T-helper 1 cell (primary cell): ENCODE results near the gene SLC30A7.
A peak's percentile ranks its signal among the peaks of the same experiment; 100 is the strongest.
"Not testable (repeated sequence)": the region's sequence is repeated elsewhere in the genome, so short reads cannot be mapped to it uniquely, and the experiment has no call there.

Source experiments
- DNase-seq, 5 donors: peaks; one replicate each; pipeline ENCODE4 v3.0.0-alpha.2; 2012 to 2020

The SLC30A7 gene

GRCh38 chr1:100941580-100942216, 45.8 kb downstream of the SLC30A7 start:
- DNase-seq = no peak

- DNase-seq = no peak
Observed at GRCh38 chr1:100942304-100943046, 46.6 kb downstream of the SLC30A7 start.

- DNase-seq = no peak
Observed at GRCh38 chr1:100943533-100943932, 47.6 kb downstream of the SLC30A7 start.

- DNase-seq = not testable (repeated sequence)
Observed at GRCh38 chr1:100946064-100946463, 50.2 kb downstream of the SLC30A7 start.

GRCh38 chr1:100947816-100948215, 51.9 kb downstream of the SLC30A7 start:
- DNase-seq = not testable (repeated sequence)

- peak in 1 of 5 donors; percentile 39 for DNase-seq
Observed at GRCh38 chr1:100948721-100949405, 53.0 kb downstream of the SLC30A7 start.

- peak; percentile 23 to 96 (median 59) for DNase-seq
Observed at GRCh38 chr1:100949515-100950158, 53.7 kb downstream of the SLC30A7 start.

GRCh38 chr1:100950337-100950736, 54.4 kb downstream of the SLC30A7 start:
- no peak for DNase-seq

GRCh38 chr1:100950781-100951180, 54.9 kb downstream of the SLC30A7 start:
- no peak for DNase-seq

GRCh38 chr1:100952104-100952745, 56.3 kb downstream of the SLC30A7 start:
- no peak for DNase-seq

- not testable (repeated sequence) for DNase-seq
Observed at GRCh38 chr1:100952970-100953369, 57.1 kb downstream of the SLC30A7 start.

GRCh38 chr1:100953960-100954730, 58.3 kb downstream of the SLC30A7 start:
- DNase-seq = no peak

- no peak for DNase-seq
Observed at GRCh38 chr1:100955322-100955721, 59.4 kb downstream of the SLC30A7 start.

GRCh38 chr1:100959502-100960060, 63.7 kb downstream of the SLC30A7 start:
- no peak for DNase-seq

GRCh38 chr1:100960098-100960497, 64.2 kb downstream of the SLC30A7 start:
- DNase-seq = no peak

GRCh38 chr1:100968621-100969020, 72.7 kb downstream of the SLC30A7 start:
- no peak for DNase-seq

GRCh38 chr1:100969327-100969726, 73.4 kb downstream of the SLC30A7 start:
- DNase-seq = no peak

- DNase-seq = no peak
Observed at GRCh38 chr1:100971021-100971420, 75.1 kb downstream of the SLC30A7 start.

GRCh38 chr1:100972185-100972584, 76.3 kb downstream of the SLC30A7 start:
- no peak for DNase-seq

GRCh38 chr1:100976936-100977335, 81.0 kb downstream of the SLC30A7 start:
- DNase-seq = no peak

GRCh38 chr1:100979631-100980030, 83.7 kb downstream of the SLC30A7 start:
- no peak for DNase-seq

GRCh38 chr1:100982793-100983192, 86.9 kb downstream of the SLC30A7 start:
- DNase-seq = no peak
